Suprapubic skin (tissue), 3 donors: ENCODE measurements around the gene INTS11.

Experiments used
- CTCF ChIP-seq, 2 donors: fragments of 200-600 bp in 1 of 2; fragments of 450-650 bp in 1 of 2; sonication (generic) in 1 of 2; IDR thresholded peaks; one replicate each; pipeline ENCODE4 v1.5.1; 2016 to 2019; ENCODE audit warnings: antibody characterized with exemption in 2 of 2, mild to moderate bottlenecking in 1 of 2, moderate library complexity in 1 of 2
- POLR2A ChIP-seq, 2 donors: fragments of 450-650 bp; IDR thresholded peaks; one replicate each; pipeline ENCODE4 v1.6.1; 2017; ENCODE audit warnings: antibody characterized with exemption in 2 of 2, mild to moderate bottlenecking in 2 of 2, moderate library complexity in 2 of 2

GRCh38 chr1:1336446-1336845, 12.0 kb upstream of the INTS11 start:
- no peak for TF ChIP-seq CTCF (IDR thresholded peaks at IDR 0.05)
- TF ChIP-seq POLR2A (IDR thresholded peaks at IDR 0.05) = no peak
